ENCODE data around the gene SLC25A47.

The SLC25A47 gene

DNA sequence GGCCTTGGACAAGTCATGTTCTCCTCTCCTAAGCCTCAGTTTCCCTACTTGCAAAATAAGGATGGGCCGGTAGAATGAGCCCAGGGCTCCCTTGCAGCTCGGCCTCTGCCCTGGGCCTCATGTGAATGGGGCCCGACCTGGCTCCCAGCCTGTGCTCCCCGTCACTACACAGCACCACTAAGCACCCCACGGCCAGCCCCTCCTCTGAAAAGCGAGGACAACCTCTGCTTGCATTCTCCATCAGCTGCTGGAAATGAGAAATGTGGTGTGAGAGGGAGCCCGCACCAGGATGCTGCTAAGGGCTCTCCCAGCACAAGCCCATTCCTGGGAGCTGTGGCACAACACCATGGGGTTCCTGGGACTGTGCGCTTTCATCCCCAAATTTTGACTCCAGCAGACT, 10.2 kb downstream of the SLC25A47 start:
- in situ Hi-C loops (cut with HindIII; ENCODE audit: low sequenced_read_pairs) = no loop called here

DNA sequence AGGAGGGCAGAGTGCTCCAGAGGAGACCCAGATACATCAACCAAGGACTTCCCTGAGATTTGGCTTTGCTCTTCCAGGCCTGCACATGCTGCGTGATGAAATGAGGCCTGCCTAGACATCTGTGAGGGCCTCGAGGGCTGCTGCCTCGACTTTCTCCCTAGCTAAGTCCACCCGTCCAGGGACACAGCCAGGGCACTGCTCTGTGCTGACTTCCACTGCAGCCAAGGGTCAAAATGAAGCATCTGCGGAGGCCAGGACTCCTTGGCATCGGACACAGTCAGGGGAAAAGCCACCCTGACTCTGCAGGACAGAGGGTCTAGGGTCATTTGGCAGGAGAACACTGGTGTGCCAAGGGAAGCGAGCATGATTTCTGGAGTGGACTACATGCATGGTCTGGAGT, 10.7 kb downstream of the SLC25A47 start:
- H3K4me3 ChIP-seq (ENCODE audit: low read depth, low read length) = no peak overlapping the region
- TF ChIP-seq, protein P1, sequence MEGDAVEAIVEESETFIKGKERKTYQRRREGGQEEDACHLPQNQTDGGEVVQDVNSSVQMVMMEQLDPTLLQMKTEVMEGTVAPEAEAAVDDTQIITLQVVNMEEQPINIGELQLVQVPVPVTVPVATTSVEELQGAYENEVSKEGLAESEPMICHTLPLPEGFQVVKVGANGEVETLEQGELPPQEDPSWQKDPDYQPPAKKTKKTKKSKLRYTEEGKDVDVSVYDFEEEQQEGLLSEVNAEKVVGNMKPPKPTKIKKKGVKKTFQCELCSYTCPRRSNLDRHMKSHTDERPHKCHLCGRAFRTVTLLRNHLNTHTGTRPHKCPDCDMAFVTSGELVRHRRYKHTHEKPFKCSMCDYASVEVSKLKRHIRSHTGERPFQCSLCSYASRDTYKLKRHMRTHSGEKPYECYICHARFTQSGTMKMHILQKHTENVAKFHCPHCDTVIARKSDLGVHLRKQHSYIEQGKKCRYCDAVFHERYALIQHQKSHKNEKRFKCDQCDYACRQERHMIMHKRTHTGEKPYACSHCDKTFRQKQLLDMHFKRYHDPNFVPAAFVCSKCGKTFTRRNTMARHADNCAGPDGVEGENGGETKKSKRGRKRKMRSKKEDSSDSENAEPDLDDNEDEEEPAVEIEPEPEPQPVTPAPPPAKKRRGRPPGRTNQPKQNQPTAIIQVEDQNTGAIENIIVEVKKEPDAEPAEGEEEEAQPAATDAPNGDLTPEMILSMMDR (IDR thresholded peaks at IDR 0.05; ENCODE audit: low read depth, low read length) = no peak
- DNase-seq (ENCODE audit: low read depth, low spot score) = no peak
- in situ Hi-C loops (cut with HindIII; ENCODE audit: low sequenced_read_pairs) = no loop called here

More for the DNA sequence above, 10.2 kb downstream of the SLC25A47 start:
- TF ChIP-seq, protein P1 (IDR thresholded peaks at IDR 0.05; ENCODE audit: low read depth, low read length) = no peak
- H3K4me3 ChIP-seq (ENCODE audit: low read depth, low read length) = no peak overlapping the region
- no peak for DNase-seq (ENCODE audit: low read depth, low spot score)

DNA sequence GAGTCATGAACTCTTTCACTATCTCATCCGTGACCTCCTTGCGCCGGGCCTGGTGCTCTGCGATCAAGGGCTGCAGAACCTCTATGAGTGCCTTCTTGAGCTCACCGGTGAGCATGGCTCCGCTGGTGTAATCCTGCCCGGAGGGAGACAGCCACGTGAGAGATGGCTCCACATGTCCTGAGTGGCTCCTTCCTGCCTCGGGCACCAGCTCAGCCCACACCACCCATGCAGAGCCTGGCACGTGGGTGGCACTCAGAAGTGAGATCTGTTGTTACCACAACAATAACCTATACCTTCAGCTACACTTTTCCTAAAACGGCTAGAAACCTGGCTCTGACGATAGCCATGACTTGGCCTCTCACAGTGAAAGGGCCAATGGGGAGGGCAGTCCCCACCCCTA, 11.8 kb downstream of the SLC25A47 start:
- TF ChIP-seq, protein P1 (IDR thresholded peaks at IDR 0.05; ENCODE audit: low read depth, low read length) = no peak
- in situ Hi-C loops (cut with HindIII; ENCODE audit: low sequenced_read_pairs) = no loop called here

DNA sequence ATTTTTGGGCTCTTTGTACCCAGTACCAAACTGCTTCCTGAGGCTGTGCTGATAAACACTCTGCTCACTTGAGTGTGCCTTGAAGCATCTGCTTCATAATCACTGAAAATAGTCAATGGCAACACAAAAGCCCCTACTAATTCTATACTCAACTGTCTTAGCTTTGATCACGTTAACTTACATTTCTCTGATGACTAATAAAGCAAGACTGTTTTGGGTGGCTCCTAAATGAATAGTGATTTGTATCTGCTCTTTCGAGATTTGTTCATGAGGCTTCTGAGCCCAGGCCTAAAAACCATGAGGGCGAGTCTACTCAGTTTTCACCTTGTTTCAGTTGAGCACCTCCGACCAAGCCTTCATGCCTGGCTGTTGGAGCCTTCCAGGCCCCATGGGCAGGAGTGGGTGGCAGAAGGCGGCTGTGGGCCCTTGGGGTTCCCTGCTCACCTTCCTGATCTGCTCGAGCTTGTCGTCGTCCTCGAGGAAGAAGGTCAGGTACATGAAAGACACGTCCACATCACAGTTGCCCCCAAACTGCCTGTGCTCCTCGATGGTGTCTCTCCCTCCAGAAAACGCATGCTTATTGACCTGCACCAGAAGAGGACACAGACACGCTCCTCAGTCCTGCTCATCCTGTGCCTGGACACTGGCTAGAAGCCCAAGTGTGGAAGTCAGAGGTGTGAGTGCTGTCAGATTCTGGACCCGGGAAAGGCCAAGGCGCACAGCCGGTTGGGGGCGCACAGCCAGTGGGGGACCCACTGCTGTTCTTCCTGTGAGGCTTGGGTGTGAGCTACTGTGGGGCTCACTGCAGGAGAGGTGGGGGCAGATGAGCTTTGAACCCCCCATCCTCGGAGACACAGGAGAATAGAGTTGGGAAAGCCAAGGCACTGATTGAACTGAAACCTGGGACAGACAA, 13.7 kb downstream of the SLC25A47 start:
- H3K4me3 ChIP-seq (ENCODE audit: low read depth, low read length) = no peak overlapping the region
- TF ChIP-seq, protein P1 (IDR thresholded peaks at IDR 0.05; ENCODE audit: low read depth, low read length) = no peak
- in situ Hi-C loops (cut with HindIII; ENCODE audit: low sequenced_read_pairs) = no loop called here
- no peak for DNase-seq (ENCODE audit: low read depth, low spot score)

More for the DNA sequence above, 11.8 kb downstream of the SLC25A47 start:
- H3K4me3 ChIP-seq (ENCODE audit: low read depth, low read length) = no peak overlapping the region
- no peak for DNase-seq (ENCODE audit: low read depth, low spot score)

DNA sequence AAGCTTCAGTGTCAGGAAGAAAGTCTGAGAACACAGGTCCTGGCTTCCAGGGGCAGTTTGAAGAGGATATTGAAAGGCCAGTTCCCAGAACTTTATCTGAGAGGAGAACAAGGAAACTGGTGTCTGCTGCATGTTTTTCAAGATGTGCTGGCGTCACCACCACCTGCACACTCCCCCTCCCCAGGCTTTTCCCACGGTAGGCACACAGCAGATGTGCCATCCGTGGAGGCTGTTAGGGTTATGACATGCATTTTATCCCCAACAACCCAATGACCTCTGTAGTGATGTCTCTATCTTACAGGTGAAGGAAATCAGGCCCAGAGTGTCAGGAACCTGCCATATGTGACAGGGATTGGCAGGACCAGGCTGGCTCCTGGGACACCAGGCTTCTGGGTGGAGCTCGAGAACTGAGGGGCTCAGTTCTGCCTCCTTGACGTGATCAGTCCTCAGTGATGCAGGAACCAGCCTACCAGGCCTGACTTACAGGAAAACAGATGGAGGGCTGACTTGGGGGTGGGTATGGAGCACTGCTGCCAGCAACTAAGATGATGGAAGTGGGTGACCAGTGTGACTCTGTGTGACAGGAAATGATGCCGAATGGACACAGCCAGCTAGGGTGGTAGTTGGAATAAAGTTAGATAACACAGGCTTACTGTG, 16.8 kb downstream of the SLC25A47 start:
- DNase-seq (ENCODE audit: low read depth, low spot score) = no peak
- TF ChIP-seq, protein P1 (IDR thresholded peaks at IDR 0.05; ENCODE audit: low read depth, low read length) = no peak
- no peak overlapping the region for H3K4me3 ChIP-seq (ENCODE audit: low read depth, low read length)
- in situ Hi-C loops (cut with HindIII; ENCODE audit: low sequenced_read_pairs) = no loop called here

DNA sequence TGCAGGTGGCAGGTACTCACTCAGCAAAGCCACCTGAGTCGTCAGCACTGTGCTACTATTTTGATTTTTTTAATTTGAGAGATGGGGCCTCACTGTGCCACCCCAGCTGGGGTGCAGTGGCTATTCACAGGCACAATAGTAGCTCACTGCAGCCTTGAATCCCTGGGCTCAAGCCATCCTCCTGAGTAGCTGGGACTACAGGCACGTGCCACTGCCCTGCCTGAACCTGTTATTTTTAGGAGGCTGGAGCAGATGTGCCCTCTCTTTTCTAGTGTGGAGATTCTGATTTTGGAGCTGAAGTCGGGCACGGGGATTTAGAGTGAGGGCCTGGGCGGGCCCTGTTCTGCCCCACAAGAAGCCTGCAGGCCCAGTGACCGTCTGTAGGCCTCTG, 17.3 kb downstream of the SLC25A47 start:
- no peak overlapping the region for H3K4me3 ChIP-seq (ENCODE audit: low read depth, low read length)
- in situ Hi-C loops (cut with HindIII; ENCODE audit: low sequenced_read_pairs) = no loop called here
- TF ChIP-seq, protein P1 (IDR thresholded peaks at IDR 0.05; ENCODE audit: low read depth, low read length) = no peak
- no peak for DNase-seq (ENCODE audit: low read depth, low spot score)
